ENCODE measurements around the gene CEMIP. TPM values are rescaled to one million over a fixed set of nuclear protein-coding genes. Genes with fewer than 3 reads are reported as not detected.

CEMIP gene
- total and polyA plus RNA-seq, 2 experiments from 2014 or later: 0.27 to 2.1 TPM

DNA sequence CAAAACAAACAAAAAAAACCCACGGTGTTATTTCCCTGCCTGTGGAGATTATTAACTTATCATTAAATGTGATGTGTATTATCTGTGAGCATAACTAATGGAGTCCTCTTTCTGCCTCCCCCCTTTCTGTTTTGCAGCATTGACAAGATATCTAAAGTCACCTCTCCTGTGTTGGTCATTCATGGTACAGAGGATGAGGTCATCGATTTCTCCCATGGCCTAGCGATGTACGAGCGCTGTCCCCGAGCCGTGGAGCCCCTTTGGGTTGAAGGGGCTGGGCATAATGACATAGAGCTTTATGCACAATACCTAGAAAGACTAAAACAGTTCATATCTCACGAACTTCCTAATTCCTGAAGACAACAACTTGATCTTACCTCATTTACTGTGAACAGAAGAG is 25.2 kb upstream of the CEMIP start (continued):
- no peak for TF ChIP-seq ZNF462 (CRISPR knock-in tag; IDR thresholded peaks at IDR 0.05)
- TF ChIP-seq, protein P1, sequence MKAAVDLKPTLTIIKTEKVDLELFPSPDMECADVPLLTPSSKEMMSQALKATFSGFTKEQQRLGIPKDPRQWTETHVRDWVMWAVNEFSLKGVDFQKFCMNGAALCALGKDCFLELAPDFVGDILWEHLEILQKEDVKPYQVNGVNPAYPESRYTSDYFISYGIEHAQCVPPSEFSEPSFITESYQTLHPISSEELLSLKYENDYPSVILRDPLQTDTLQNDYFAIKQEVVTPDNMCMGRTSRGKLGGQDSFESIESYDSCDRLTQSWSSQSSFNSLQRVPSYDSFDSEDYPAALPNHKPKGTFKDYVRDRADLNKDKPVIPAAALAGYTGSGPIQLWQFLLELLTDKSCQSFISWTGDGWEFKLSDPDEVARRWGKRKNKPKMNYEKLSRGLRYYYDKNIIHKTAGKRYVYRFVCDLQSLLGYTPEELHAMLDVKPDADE (IDR thresholded peaks at IDR 0.05): no peak

- peaks cover 15% of the 10 kb centered on the region for H3K4me1 Mint-ChIP-seq
- no peaks in the 10 kb centered on the region for H3K9me3 Mint-ChIP-seq
- no peak overlapping the region for H3K4me3 ChIP-seq
- peaks cover 2% of the 10 kb centered on the region; the same call in 1 of the 3 replicates for H3K36me3 Mint-ChIP-seq (ENCODE audit: low read depth)
- no peak overlapping the region for H3K27ac ChIP-seq (ENCODE audit: low read depth)
- no peaks in the 10 kb centered on the region for H3K27me3 Mint-ChIP-seq (ENCODE audit: insufficient read depth, low read depth, poor library complexity)
- H3K27ac Mint-ChIP-seq: no peak overlapping the region
- H3K9me2 ChIP-seq (ENCODE audit: insufficient read depth): no peaks in the 10 kb centered on the region
- H3K79me2 ChIP-seq (replicated peaks; ENCODE audit: insufficient read depth): no peaks in the 10 kb centered on the region
- H3K4me2 ChIP-seq: no peak overlapping the region
- no peak overlapping the region for H3K4me3 Mint-ChIP-seq
- no peak for ATAC-seq
- H2AFZ ChIP-seq: no peak overlapping the region
- H4K20me1 ChIP-seq (replicated peaks; ENCODE audit: insufficient read depth): peaks cover 5% of the 10 kb centered on the region; the same call in 1 of the 2 replicates
- DNase-seq (ENCODE audit: low spot score): no peak
- no peaks in the 10 kb centered on the region for H3K27me3 ChIP-seq (ENCODE audit: insufficient read depth)
- H3F3A ChIP-seq (replicated peaks; ENCODE audit: low read depth): no peaks in the 10 kb centered on the region
- no peaks in the 10 kb centered on the region for H3K36me3 ChIP-seq (ENCODE audit: insufficient read depth)
- peaks cover 10% of the 10 kb centered on the region; the same call in 1 of the 2 replicates for H3K4me1 ChIP-seq (ENCODE audit: insufficient read depth)
- TF ChIP-seq CREB1 (CRISPR knock-in tag; IDR thresholded peaks at IDR 0.05; ENCODE audit: low read depth) (no peak), JUNB (IDR thresholded peaks at IDR 0.05; ENCODE audit: unreplicated experiment) (no peak), ZNF114 (CRISPR knock-in tag; IDR thresholded peaks at IDR 0.05) (no peak), EZH2 (IDR thresholded peaks at IDR 0.05; ENCODE audit: low read depth, unreplicated experiment) (no peak), NANOG (IDR thresholded peaks at IDR 0.05; ENCODE audit: borderline replicate concordance) (no peak), ZNF462 (CRISPR knock-in tag; IDR thresholded peaks at IDR 0.05) (no peak)
Measured at GRCh38 chr15:80755885-80756284, 23.3 kb upstream of the CEMIP start.
